ENCODE measurements around the gene MIER2.
"Not testable (repeated sequence)": the region's sequence is repeated elsewhere in the genome, so short reads cannot be mapped to it uniquely, and the experiment has no call there.

- TF ChIP-seq CTCF (conservative IDR thresholded peaks at IDR 0.05); ZFX (IDR thresholded peaks at IDR 0.05): not testable (repeated sequence)
These were observed 49.0 kb upstream of the MIER2 start for GRCh38 chr19:393560-393959.
